ENCODE results near the gene NTMT2. TPM values are rescaled to one million over a fixed set of nuclear protein-coding genes. Genes with fewer than 3 reads are reported as not detected.

NTMT2 gene
- total and polyA plus RNA-seq, 2 of the 8 experiments (the other 6 are each of a cell fraction or from before 2014, with no cell fraction given), result 0.38 TPM; not detected in 1

- FAIRE-seq (no peak), DNase-seq (ENCODE audit: low read depth in 1 of 2, low spot score in 2 of 2) (no peak)
- Histone ChIP-seq H2BK20ac (ENCODE audit: low read length) (no peak overlapping the region), H3K27ac (ENCODE audit: low read depth, low read length) (no peak overlapping the region), H3K79me2 (ENCODE audit: control insufficient read depth in 1 of 2, insufficient read depth in 2 of 2, low read length in 2 of 2) (no peaks in the 10 kb centered on the region), H4K5ac (ENCODE audit: insufficient read length, low read depth, low read length) (no peak overlapping the region), H2BK12ac (ENCODE audit: low read depth, low read length) (no peak overlapping the region), H3K27me3 (replicated peaks in 1 of 4; ENCODE audit: control insufficient read depth in 3 of 4, extremely low read depth in 1 of 4, insufficient read depth in 3 of 4, low read length in 3 of 4) (no peaks in the 10 kb centered on the region), H3K23me2 (ENCODE audit: low read depth, low read length) (no peaks in the 10 kb centered on the region), H3K9me3 (ENCODE audit: insufficient read depth in 2 of 2, low read depth in 1 of 2, low read length in 1 of 2) (no peaks in the 10 kb centered on the region), H3K9ac (replicated peaks in 1 of 4; ENCODE audit: extremely low read depth in 1 of 4, low read depth in 3 of 4, low read length in 3 of 4) (no peak overlapping the region), H3K56ac (replicated peaks; ENCODE audit: insufficient read length, low read depth, low read length) (no peak overlapping the region), H2AK5ac (ENCODE audit: low read depth, low read length) (no peak overlapping the region), H3K4ac (replicated peaks; ENCODE audit: insufficient read length, low read depth, low read length) (no peak overlapping the region), H3K4me2 (ENCODE audit: insufficient read depth in 1 of 2, low read depth in 2 of 2, low read length in 2 of 2) (no peak overlapping the region), H3K4me1 (replicated peaks in 1 of 4; ENCODE audit: control insufficient read depth in 3 of 4, insufficient read depth in 4 of 4, low read length in 3 of 4) (no peaks in the 10 kb centered on the region), H2BK15ac (ENCODE audit: low read length) (no peak overlapping the region), H2BK120ac (replicated peaks; ENCODE audit: low read depth, low read length) (no peak overlapping the region), H3K79me1 (ENCODE audit: low read depth, low read length) (no peaks in the 10 kb centered on the region), H2BK5ac (ENCODE audit: low read depth, low read length) (no peak overlapping the region), H3K4me3 (ENCODE audit: extremely low read depth in 1 of 4, insufficient read depth in 2 of 4, low read depth in 3 of 4, low read length in 4 of 4) (no peak overlapping the region), H4K8ac (ENCODE audit: extremely low read depth, insufficient read depth, low read length) (no peak overlapping the region), H3K14ac (ENCODE audit: insufficient read length) (no peak overlapping the region), H4K91ac (replicated peaks; ENCODE audit: insufficient read length, low read length) (no peak overlapping the region), H3K23ac (ENCODE audit: insufficient read length) (no peak overlapping the region), H3K18ac (ENCODE audit: extremely low read depth, low read length) (no peak overlapping the region), H2AFZ (ENCODE audit: low read length) (no peak overlapping the region), H3K36me3 (ENCODE audit: control insufficient read depth in 2 of 4, insufficient read depth in 4 of 4, low read length in 3 of 4) (no peaks in the 10 kb centered on the region), H4K20me1 (replicated peaks in 1 of 2; ENCODE audit: control insufficient read depth in 1 of 2, insufficient read depth in 2 of 2, low read length in 2 of 2) (no peaks in the 10 kb centered on the region)
- ChIA-PET POLR2A (ENCODE audit: partially characterized antibody) (no interaction called here), CTCF (ENCODE audit: partially characterized antibody) (no interaction called here)
- no peak for TF ChIP-seq HDAC6 (IDR thresholded peaks at IDR 0.05; ENCODE audit: low read depth, low read length)
- no peak for TF ChIP-seq SUZ12 (IDR thresholded peaks at IDR 0.05; ENCODE audit: low read length)
- TF ChIP-seq RAD21 (IDR thresholded peaks at IDR 0.05 in 1 of 2, conservative IDR thresholded peaks at IDR 0.05 in 1 of 2; ENCODE audit: low read depth in 2 of 2, low read length in 2 of 2), result no peak
- TF ChIP-seq JUN (IDR thresholded peaks at IDR 0.05; ENCODE audit: low read depth, low read length), result no peak
- TF ChIP-seq SIN3A (conservative IDR thresholded peaks at IDR 0.05 in 1 of 2, IDR thresholded peaks at IDR 0.05 in 1 of 2; ENCODE audit: low read depth in 1 of 2, low read length in 2 of 2), result no peak
- TF ChIP-seq JUND (IDR thresholded peaks at IDR 0.05; ENCODE audit: low read length), result no peak
- TF ChIP-seq BACH1 (IDR thresholded peaks at IDR 0.05; ENCODE audit: low read length), result no peak
- TF ChIP-seq EP300 (IDR thresholded peaks at IDR 0.05; ENCODE audit: borderline replicate concordance in 1 of 2, low read depth in 2 of 2, low read length in 2 of 2), result no peak
- no peak for TF ChIP-seq CBX5 (IDR thresholded peaks at IDR 0.05; ENCODE audit: low read depth, low read length)
- TF ChIP-seq USF2 (IDR thresholded peaks at IDR 0.05; ENCODE audit: low read length), result no peak
- 94% methylated on average over 4 of the region's 4 CpGs; no CpG with 5 or more reads in 1 of the 2 experiments for WGBS, 2 experiments (ENCODE audit: extremely low coverage in 1 of 2, insufficient coverage in 1 of 2, insufficient read length in 1 of 2, insufficient replicate concordance in 2 of 2, low coverage in 1 of 2, low lambda C conversion rate in 2 of 2, missing lambda C conversion rate in 1 of 2)
Measured at GRCh38 chr1:170164103-170164763, 18.5 kb downstream of the NTMT2 start.
